ENCODE data around the gene DLGAP1.

DNA sequence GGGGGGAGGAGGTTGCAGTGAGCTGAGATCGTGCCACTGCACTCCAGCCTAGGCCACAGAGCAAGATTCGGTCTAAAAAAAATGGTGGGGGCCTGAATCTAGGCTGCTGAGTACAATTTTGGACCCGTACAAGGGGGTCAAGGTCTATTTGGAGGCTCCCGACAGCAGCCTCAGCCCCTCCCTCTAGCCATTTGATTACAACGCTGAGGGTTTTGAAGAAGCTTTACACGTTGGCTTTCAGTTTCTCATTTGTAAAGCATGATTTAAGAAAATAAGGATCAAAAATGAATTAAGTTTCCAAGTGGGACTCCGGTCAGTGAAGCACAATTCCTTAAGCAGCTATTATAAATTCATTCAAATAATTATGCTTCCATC is 871.2 kb downstream of the DLGAP1 start:
- TF ChIP-seq, protein P1, sequence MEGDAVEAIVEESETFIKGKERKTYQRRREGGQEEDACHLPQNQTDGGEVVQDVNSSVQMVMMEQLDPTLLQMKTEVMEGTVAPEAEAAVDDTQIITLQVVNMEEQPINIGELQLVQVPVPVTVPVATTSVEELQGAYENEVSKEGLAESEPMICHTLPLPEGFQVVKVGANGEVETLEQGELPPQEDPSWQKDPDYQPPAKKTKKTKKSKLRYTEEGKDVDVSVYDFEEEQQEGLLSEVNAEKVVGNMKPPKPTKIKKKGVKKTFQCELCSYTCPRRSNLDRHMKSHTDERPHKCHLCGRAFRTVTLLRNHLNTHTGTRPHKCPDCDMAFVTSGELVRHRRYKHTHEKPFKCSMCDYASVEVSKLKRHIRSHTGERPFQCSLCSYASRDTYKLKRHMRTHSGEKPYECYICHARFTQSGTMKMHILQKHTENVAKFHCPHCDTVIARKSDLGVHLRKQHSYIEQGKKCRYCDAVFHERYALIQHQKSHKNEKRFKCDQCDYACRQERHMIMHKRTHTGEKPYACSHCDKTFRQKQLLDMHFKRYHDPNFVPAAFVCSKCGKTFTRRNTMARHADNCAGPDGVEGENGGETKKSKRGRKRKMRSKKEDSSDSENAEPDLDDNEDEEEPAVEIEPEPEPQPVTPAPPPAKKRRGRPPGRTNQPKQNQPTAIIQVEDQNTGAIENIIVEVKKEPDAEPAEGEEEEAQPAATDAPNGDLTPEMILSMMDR (IDR thresholded peaks at IDR 0.05): no peak
- no peak for TF ChIP-seq POLR2A (IDR thresholded peaks at IDR 0.05)

All from testis (tissue), 2 donors.